Loucy (cell line): ENCODE results near the gene UVRAG.

Experiments
- EZH2phosphoT487 ChIP-seq: fragments of 200-600 bp; IDR thresholded peaks from 2 replicates; pipeline ENCODE4 v1.6.1; 2018; ENCODE audit warnings: antibody characterized with exemption, mild to moderate bottlenecking, moderate library complexity, borderline replicate concordance
- TF ChIP-seq, protein P1 (sequence below): fragments of 200-600 bp; sonication (generic); conservative IDR thresholded peaks from 2 replicates; pipeline ENCODE4 v1.5.1; 2014; ENCODE audit warnings: mild to moderate bottlenecking, antibody characterized with exemption, low read length

- TF ChIP-seq, protein P1, sequence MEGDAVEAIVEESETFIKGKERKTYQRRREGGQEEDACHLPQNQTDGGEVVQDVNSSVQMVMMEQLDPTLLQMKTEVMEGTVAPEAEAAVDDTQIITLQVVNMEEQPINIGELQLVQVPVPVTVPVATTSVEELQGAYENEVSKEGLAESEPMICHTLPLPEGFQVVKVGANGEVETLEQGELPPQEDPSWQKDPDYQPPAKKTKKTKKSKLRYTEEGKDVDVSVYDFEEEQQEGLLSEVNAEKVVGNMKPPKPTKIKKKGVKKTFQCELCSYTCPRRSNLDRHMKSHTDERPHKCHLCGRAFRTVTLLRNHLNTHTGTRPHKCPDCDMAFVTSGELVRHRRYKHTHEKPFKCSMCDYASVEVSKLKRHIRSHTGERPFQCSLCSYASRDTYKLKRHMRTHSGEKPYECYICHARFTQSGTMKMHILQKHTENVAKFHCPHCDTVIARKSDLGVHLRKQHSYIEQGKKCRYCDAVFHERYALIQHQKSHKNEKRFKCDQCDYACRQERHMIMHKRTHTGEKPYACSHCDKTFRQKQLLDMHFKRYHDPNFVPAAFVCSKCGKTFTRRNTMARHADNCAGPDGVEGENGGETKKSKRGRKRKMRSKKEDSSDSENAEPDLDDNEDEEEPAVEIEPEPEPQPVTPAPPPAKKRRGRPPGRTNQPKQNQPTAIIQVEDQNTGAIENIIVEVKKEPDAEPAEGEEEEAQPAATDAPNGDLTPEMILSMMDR: no peak
- TF ChIP-seq EZH2phosphoT487: no peak
These were observed 115.5 kb downstream of the UVRAG start for GRCh38 chr11:75930534-75930933.
